ENCODE data around the gene SLC36A1. TPM values are rescaled to one million over a fixed set of nuclear protein-coding genes. Genes with fewer than 3 reads are reported as not detected.

The SLC36A1 gene
- total and polyA plus RNA-seq, 8 donors: 2.2 to 11.3 (median 5.5) TPM

DNA sequence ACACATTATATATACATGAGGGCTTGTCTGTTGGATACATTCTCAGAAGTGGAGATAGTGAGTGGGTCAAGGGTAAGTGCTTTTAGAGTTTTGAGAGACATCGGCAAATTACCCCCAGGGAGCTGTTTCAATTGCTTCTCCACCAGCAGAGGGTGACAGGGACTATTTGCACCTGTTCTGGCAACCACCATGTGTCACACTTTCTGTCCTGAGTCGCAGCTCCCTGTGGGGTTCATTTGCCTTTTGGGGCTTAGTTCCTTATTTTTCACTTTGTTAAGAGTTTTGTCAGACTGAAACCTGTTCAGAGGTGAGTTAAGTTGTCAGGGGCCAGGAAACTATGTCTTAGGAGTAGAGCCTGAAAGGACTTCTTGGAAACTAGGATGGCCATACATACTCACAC is 20.1 kb upstream of the SLC36A1 start:
- Histone ChIP-seq H3K27ac (no peak overlapping the region), H3K36me3 (no peaks in the 10 kb centered on the region), H3K4me3 (no peak overlapping the region), H3K27me3 (no peaks in the 10 kb centered on the region), H3K9me3 (no peaks in the 10 kb centered on the region), H3K4me1 (no peaks in the 10 kb centered on the region)
- no peak for DNase-seq
- 63 to 64% methylated on average over 2 of the region's 2 CpGs for WGBS, 2 donors
- intact Hi-C loops (cut with DNase I): no loop called here
- TF ChIP-seq, protein P1, sequence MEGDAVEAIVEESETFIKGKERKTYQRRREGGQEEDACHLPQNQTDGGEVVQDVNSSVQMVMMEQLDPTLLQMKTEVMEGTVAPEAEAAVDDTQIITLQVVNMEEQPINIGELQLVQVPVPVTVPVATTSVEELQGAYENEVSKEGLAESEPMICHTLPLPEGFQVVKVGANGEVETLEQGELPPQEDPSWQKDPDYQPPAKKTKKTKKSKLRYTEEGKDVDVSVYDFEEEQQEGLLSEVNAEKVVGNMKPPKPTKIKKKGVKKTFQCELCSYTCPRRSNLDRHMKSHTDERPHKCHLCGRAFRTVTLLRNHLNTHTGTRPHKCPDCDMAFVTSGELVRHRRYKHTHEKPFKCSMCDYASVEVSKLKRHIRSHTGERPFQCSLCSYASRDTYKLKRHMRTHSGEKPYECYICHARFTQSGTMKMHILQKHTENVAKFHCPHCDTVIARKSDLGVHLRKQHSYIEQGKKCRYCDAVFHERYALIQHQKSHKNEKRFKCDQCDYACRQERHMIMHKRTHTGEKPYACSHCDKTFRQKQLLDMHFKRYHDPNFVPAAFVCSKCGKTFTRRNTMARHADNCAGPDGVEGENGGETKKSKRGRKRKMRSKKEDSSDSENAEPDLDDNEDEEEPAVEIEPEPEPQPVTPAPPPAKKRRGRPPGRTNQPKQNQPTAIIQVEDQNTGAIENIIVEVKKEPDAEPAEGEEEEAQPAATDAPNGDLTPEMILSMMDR (IDR thresholded peaks at IDR 0.05): no peak
- FAIRE-seq: no peak
- no peak for ATAC-seq

DNA sequence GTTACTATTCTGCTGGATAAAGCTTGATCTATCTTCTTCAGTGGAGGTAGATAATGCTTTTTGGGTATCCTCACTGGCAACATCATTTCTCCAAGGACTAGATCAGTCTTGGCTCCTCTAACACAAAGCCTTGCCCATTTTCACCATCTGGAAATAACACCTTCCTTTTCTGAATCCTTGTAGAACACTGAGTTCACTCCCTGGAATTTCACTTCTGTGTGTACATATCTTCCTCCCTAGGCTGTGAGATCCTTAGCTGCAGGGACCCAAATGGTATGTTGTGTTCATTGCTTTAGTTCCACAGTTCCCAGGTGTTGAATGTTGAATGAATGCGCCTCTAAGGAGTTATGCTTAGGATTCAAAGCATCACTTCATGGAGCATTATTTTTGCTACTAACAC is 16.7 kb upstream of the SLC36A1 start:
- Histone ChIP-seq H3K27me3 (no peaks in the 10 kb centered on the region), H3K9me3 (no peaks in the 10 kb centered on the region), H3K4me3 (no peak overlapping the region), H3K4me1 (no peaks in the 10 kb centered on the region), H3K27ac (no peak overlapping the region), H3K36me3 (no peaks in the 10 kb centered on the region)
- WGBS, 2 donors: 93 to 95% methylated on average over 1 of the region's 1 CpG
- ATAC-seq (no peak), DNase-seq (no peak), FAIRE-seq (no peak)
- intact Hi-C loops (cut with DNase I): no loop called here
- TF ChIP-seq, protein P1 (IDR thresholded peaks at IDR 0.05): no peak

DNA sequence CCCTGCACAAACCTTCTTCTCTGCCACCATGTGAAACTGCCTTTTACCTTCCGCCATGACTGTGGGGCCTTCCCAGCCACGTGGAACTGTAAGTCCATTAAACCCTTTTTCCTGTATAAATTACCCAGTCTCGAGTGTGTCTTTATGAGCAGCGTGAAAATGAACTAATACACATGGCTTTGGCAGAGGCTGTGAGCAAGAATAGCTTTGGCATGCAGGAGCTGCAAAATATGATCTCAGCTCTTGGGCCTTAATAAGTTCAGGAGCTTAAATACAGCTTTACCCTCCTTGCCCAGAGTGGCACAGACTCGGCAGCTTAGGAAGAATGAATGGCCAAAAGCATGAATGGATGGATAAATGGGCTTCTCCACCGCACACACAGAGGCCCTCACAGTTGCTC is 15.7 kb upstream of the SLC36A1 start:
- Histone ChIP-seq H3K4me3 (no peak overlapping the region), H3K9me3 (no peaks in the 10 kb centered on the region), H3K27ac (no peak overlapping the region), H3K36me3 (no peaks in the 10 kb centered on the region), H3K27me3 (no peaks in the 10 kb centered on the region), H3K4me1 (no peaks in the 10 kb centered on the region)
- TF ChIP-seq, protein P1 (IDR thresholded peaks at IDR 0.05): no peak
- intact Hi-C loops (cut with DNase I): no loop called here
- ATAC-seq (no peak), FAIRE-seq (no peak), DNase-seq (no peak)
- WGBS, 2 donors: 72 to 75% methylated on average over 6 of the region's 6 CpGs

DNA sequence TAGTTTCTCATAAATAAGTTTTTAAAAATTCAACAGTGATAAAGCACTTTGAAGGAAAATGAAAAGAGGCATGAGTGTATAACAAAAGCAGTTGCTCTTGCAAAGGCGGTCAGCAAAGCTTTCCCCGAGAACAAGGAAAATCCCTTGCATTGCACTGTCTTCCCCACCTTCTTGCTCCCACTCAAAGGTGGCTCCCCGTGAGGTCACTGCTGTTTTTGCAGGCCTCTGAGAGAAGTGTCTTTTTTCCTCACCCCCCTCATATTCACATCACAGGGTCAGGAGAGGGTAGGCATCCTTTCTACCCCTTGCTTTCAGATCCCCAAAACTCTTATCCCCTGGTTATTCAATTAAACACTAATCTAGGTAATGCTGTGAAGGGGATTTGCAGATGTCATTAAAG is 15.2 kb upstream of the SLC36A1 start:
- H3K27ac ChIP-seq: no peak overlapping the region
- FAIRE-seq (no peak), ATAC-seq (no peak), DNase-seq (no peak)
- H3K4me1 ChIP-seq: no peaks in the 10 kb centered on the region
- H3K27me3 ChIP-seq: no peaks in the 10 kb centered on the region
- 82 to 93% methylated on average over 3 of the region's 3 CpGs for WGBS, 2 donors
- H3K9me3 ChIP-seq: no peaks in the 10 kb centered on the region
- TF ChIP-seq, protein P1 (IDR thresholded peaks at IDR 0.05): no peak
- intact Hi-C loops (cut with DNase I): no loop called here
- H3K36me3 ChIP-seq: no peaks in the 10 kb centered on the region
- H3K4me3 ChIP-seq: no peak overlapping the region

DNA sequence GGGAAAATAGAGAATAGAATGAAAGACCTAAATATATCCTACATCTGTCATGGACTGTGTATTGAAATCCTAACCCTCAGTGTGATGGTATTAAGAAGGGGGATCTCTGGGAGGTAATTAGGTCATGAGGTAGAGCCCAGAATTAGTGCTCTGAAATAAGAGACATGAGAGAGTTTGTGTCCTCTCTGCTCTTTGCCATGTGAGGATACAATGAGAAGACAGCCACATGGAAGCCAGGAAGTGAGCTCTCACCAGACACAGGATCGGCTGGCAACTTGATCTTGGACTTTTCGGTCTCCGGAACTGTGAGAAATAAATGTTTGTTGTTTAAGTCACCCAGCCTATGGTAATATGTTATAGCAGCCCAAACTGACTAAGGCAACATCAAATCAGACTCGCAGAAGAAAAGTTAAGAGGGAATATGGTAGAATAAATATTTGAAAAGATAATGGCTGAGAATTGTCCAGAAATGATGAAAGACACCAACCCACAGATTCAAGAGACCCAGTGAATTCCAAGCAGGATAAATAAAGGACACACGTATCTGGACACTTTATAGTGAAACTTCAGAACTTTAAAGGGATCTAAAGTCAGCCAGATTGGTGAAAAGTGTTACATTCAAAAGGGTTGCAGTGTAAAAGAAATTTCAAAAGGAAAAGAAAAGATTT is 12.7 kb upstream of the SLC36A1 start:
- Histone ChIP-seq H3K36me3 (no peaks in the 10 kb centered on the region), H3K4me1 (no peaks in the 10 kb centered on the region), H3K4me3 (no peak overlapping the region), H3K27me3 (no peaks in the 10 kb centered on the region), H3K9me3 (no peaks in the 10 kb centered on the region), H3K27ac (no peak overlapping the region)
- no peak for FAIRE-seq
- no peak for ATAC-seq
- intact Hi-C loops (cut with DNase I): no loop called here
- no peak for DNase-seq
- TF ChIP-seq, protein P1 (IDR thresholded peaks at IDR 0.05): no peak
- 79 to 86% methylated on average over 5 of the region's 5 CpGs for WGBS, 2 donors

Data from pancreas (tissue), 10 donors.